Measurements from ENCODE around the gene KREMEN1.

The KREMEN1 gene

GRCh38 chr22:29149841-29150555, 77.2 kb downstream of the KREMEN1 start:
- no peak for DNase-seq (ENCODE audit: low read depth, low spot score)

- DNase-seq (ENCODE audit: low read depth, low spot score): no peak
These were observed 77.9 kb downstream of the KREMEN1 start for GRCh38 chr22:29150701-29151100.

- no peak for DNase-seq (ENCODE audit: low read depth, low spot score)
These were observed 78.5 kb downstream of the KREMEN1 start for GRCh38 chr22:29151316-29151715.

- peak; percentile 31 for DNase-seq (ENCODE audit: low read depth, low spot score)
These were observed 79.5 kb downstream of the KREMEN1 start for GRCh38 chr22:29152045-29152953.

GRCh38 chr22:29152954-29153719, 80.3 kb downstream of the KREMEN1 start:
- peak; percentile 40 for DNase-seq (ENCODE audit: low read depth, low spot score)

GRCh38 chr22:29154364-29155048, 81.7 kb downstream of the KREMEN1 start:
- peak; percentile 91 for DNase-seq (ENCODE audit: low read depth, low spot score)

- DNase-seq (ENCODE audit: low read depth, low spot score): no peak
These were observed 83.1 kb downstream of the KREMEN1 start for GRCh38 chr22:29155966-29156365.

GRCh38 chr22:29156507-29156906, 83.7 kb downstream of the KREMEN1 start:
- no peak for DNase-seq (ENCODE audit: low read depth, low spot score)

- no peak for DNase-seq (ENCODE audit: low read depth, low spot score)
These were observed 85.1 kb downstream of the KREMEN1 start for GRCh38 chr22:29157759-29158535.

GRCh38 chr22:29158546-29158945, 85.7 kb downstream of the KREMEN1 start:
- peak; percentile 48 for DNase-seq (ENCODE audit: low read depth, low spot score)

GRCh38 chr22:29163808-29164207, 91.0 kb downstream of the KREMEN1 start:
- DNase-seq (ENCODE audit: low read depth, low spot score): no peak

- DNase-seq (ENCODE audit: low read depth, low spot score): no peak
These were observed 92.7 kb downstream of the KREMEN1 start for GRCh38 chr22:29165321-29166060.

GRCh38 chr22:29166180-29166579, 93.3 kb downstream of the KREMEN1 start:
- no peak for DNase-seq (ENCODE audit: low read depth, low spot score)

- no peak for DNase-seq (ENCODE audit: low read depth, low spot score)
These were observed 94.4 kb downstream of the KREMEN1 start for GRCh38 chr22:29167032-29167911.

- no peak for DNase-seq (ENCODE audit: low read depth, low spot score)
These were observed 98.9 kb downstream of the KREMEN1 start for GRCh38 chr22:29171721-29172120.

- DNase-seq (ENCODE audit: low read depth, low spot score): no peak
These were observed 99.4 kb downstream of the KREMEN1 start for GRCh38 chr22:29172216-29172615.

- DNase-seq (ENCODE audit: low read depth, low spot score): no peak
These were observed 102.5 kb downstream of the KREMEN1 start for GRCh38 chr22:29175312-29175835.

GRCh38 chr22:29183971-29184848, 111.4 kb downstream of the KREMEN1 start:
- peak; percentile 53 for DNase-seq (ENCODE audit: low read depth, low spot score)
